DMS153 treated with DMSO at 0.1 percent for 48 hours (cell line): ENCODE results near the gene SPATA20.

Source experiments
- DNase-seq: peaks from one replicate; lab custom pipeline; 2025; ENCODE audit not compliant: unreplicated experiment; lab: John Stamatoyannopoulos, UW

Gene SPATA20

DNA sequence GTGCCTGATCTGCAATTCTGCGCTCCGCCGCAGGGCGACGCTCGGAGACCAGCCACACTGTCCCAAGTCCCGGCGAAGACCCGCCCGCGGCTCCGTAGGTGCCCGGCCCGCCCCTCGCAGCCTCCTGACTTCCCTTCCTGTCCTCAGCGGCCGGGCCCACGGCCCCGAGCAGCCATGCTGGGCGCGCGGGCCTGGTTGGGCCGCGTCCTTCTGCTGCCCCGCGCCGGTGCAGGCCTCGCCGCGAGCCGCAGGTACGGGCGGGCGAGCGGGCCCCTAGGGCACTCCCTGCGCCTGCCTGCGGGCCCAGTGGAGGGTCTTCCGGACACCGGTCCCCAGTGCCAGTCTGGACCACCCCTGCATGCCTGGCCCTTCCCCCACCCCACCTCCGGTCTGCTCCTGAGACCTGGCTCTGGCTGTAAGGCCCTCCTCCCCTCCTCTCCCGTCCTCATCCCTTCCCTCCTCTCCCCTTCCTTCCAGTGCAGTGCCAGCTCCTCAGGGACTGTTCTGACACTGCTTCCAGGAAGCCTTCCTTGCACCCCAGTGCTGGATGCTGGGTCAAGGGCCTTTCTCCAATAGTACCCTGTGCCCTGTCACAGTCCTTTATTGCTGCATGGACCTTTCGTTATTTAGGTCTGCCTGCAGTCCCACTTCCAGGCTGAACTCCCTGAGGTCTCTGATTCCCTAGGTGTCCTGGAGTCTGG is at the start of gene SPATA20:
SPATA20 (plus strand) TSS at position 140 of the 701 bp plus-strand sequence; CDS start at position 175, 35 bp downstream.
- peak; percentile 86 for DNase-seq

DNA sequence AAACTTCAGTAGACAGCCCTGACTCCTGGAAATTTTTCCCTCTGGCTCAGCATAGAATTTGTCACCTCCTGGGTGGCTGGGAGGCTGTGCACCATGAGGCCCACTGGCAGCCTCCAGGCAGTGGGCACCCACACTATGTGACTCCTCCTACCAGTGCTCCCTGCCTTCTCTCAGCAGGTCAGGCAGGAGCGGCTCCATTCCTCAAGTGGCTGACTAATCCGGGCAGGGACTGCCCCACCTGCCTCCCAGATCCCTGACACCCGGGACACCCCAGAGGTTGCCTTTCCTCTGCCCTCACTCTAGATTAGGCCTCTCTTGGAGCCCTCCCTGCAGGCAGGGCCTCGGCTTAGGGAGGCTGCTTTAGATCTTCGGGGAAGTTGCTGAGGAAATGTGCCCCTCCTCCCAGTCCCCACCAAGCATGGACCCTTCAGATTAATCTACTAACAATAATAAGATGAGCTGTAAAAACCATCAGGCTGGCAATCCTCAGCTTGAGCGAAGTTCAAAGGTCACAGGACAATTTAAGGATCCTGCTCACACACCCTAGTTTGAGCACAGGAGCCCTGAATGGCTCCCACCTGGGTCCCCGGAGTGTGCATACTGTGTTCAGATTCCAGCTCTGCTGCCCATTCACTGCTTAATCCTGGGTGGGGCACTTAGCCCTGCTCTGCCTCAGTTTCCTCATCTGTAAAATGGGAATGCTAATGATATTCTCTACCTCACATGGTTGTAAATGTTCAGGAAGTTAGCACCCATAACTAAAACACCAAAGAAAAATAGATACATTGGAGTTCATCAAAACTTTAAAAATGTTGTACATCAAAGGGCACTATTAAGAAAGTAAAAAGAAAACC is 48.7 kb upstream of the SPATA20 start:
- DNase-seq, result no peak

- no peak for DNase-seq
Measured at GRCh38 chr17:50499270-50499669, 47.7 kb upstream of the SPATA20 start.

DNA sequence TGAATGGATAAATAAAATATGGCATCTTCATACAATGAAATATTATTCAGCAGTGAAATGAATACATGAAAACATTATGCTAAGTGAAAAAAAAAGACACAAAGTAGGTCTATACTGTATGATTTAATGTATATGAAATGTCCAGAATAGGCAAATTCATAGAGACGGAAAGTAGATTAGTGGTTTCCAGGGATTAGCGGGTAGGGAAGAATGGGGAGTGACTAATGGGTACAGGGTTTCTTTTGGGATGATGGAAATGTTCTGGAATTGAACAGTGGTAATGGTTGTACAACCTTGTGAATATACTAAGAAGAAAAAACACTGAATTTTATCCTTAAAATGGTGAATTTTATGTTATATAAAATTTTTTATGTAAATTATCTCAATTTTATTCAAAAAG is 47.3 kb upstream of the SPATA20 start:
- DNase-seq, result no peak

GRCh38 chr17:50501054-50501453 is 45.9 kb upstream of the SPATA20 start:
- no peak for DNase-seq

GRCh38 chr17:50502301-50502990 is 44.5 kb upstream of the SPATA20 start:
- DNase-seq, result no peak

DNA sequence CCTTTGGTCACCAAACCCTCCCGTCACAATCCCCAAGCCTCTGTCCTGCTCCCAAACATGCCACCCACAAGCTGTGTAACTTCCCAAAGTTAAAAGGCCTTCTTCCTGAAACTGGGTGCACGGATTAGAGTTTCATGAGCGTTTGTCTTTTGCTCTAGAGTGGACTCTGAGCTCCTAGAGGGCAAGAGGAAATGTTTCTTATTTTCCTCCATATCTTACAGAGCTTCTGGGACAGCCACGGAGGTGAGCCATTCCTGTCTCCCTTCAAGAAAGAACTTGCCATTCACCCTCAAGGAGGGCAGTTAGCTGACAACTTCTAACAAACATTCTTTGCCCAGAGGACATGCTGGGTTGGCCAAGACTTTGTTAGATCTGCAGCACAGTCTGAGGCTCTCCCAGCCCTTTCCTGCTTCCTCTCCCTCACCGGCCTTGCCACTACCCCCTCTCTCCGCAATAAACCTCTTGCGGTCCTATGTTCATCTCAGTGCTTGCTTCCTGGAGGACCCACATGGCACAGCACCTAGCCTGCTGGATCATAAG is 41.3 kb upstream of the SPATA20 start:
- DNase-seq, result no peak

- DNase-seq, result no peak
Measured at GRCh38 chr17:50506298-50506697, 40.7 kb upstream of the SPATA20 start.

DNA sequence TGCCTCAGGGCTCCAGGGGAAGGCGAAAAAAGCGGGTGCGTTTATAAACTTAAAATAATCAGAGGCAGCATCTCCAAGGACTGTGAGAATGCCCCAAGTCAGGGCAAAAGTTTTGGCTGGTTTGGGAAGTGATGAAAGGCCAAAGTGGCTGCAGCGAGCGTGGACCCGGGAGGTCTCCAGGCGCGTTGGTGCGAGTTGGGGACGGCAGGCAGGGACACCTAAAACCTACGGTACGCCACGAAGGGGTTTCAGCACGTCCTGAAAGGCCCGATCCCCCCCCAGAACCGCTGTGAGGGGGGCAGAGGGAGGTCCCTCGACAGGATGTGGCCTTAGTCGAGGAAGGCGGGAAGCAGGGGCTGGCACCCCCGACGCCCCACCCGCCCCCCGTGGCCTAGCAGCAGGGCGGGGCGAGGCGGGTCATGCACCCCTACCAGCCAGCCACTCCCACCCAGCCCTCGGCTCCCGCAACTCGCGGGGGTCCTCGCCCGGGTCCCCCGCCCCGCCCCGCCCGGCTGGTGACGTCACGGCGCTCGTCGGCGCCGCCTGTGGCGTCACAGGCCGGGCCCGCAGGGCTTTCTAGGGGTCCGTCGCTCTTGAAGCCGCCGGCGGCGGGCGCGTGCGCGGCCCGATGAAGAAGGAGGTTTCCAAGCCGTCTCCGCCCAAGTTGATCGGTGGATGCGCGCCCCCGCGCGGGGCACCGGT is 39.0 kb upstream of the SPATA20 start, which contains the start of gene MYCBPAP:
MYCBPAP (plus strand) TSS at position 569 of the 702 bp plus-strand sequence. CDS start 236 bp downstream, outside the sequence.
- DNase-seq, result peak; percentile 63

- DNase-seq, result no peak
Measured at GRCh38 chr17:50508573-50509460, 38.2 kb upstream of the SPATA20 start.

- no peak for DNase-seq
Measured at GRCh38 chr17:50511058-50511457, 35.9 kb upstream of the SPATA20 start.

GRCh38 chr17:50513495-50513894 is 33.5 kb upstream of the SPATA20 start:
- no peak for DNase-seq

- no peak for DNase-seq
Measured at GRCh38 chr17:50514388-50514787, 32.6 kb upstream of the SPATA20 start.

GRCh38 chr17:50514936-50515702 is 31.9 kb upstream of the SPATA20 start:
- no peak for DNase-seq

DNA sequence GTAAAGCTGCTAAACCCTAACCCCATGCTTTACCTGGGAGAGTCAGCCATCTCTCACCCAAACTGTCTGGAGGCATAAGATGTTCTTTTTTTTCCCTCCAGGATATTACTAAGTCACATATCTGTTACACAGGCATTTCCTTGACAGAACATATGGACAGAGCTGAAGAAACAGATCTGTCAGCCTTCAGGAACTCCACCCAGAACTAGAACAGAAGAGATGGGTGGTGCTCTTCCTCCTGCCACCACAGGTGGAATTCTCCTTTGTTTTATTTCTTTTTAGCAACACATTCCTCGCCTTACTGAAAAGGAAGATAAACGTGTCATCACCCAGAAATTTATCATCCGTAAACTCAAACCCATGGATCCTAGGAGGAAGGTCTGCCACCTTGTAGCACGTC is 30.0 kb upstream of the SPATA20 start:
- DNase-seq, result no peak

DNA sequence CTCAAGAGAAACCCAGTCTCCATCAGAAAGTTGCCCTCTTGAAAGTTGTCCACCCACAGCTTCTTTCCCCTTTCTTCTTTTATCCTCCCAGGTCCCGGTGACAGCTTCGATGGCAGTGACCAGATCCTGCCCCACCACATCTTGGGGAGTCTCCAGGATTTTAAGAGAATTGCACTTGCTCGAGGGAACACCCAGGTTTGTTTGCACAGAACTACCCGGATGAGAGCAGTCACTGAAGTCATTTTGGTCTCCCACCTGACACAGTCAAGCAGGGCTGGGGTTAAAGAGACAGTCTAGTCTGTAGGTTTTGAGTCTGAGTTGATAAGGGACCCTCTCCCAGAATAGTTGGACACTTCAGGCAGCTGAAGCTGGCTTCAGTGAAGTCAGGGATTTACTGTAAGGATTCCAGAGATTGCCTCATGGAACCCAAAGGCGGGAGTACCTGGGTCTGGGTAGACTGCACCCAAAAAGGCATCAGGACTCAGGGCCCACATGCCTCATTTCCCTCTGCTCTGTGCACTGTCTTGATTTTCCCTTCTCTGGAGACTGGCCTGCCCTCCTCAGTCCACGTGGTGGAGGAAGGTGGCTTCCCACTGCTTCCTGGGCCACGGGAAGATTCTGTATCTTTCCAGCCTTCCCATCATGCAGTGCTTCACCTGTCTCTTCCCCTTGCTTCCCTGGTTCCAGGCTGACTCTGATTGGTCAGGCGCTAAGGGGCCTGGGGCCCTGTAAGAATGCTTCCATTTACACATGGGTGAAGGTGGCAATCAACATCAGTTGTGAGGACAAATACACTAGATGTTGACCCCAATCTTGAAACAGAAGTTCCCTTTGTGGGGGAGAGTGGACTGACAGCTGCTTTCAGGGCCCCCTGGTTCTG is 29.2 kb upstream of the SPATA20 start:
- DNase-seq, result no peak

- DNase-seq, result no peak
Measured at GRCh38 chr17:50518384-50519023, 28.5 kb upstream of the SPATA20 start.
